GM19239 (cell line): ENCODE measurements around the gene EDRF1.

Experiments used
- DNase-seq: peaks from one replicate; pipeline ENCODE4 v3.0.0; 2011; ENCODE audit warnings: low spot score; ENCODE audit not compliant: insufficient read length
- FAIRE-seq: peaks from 2 replicates; lab custom pipeline; 2011; peaks lifted over from hg19 to GRCh38; lab: Jason Lieb, UNC

EDRF1 gene

DNA sequence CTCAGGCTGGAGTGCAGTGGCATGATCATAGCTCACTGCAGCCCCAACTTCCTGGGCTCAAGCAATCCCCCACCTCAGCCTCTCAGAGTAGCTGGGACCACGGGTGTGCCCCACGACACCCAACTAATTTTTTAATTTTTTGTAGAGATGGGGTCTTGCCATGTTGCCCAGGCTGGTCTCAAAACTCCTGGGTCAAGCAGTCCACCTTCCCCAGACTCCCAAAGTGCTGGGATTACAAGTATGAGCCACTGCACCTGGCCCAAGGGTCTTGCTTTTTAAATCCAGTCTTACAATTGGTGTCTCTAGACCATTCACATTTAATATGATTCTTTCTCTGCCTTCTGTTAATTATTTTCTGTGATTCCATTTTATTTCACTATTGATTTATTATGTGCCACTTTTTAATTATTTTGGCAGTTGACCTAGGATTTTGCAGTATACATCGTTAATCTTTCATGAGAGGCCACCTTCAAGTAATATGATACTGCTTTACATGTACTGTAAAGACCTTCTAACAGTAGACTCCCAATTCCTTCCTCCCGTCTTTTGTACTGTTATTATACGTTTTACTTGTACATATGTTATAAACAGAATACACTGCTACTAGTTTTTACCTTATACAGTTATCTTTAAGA is 37.5 kb downstream of the EDRF1 start:
- no peak for FAIRE-seq
- DNase-seq = no peak

DNA sequence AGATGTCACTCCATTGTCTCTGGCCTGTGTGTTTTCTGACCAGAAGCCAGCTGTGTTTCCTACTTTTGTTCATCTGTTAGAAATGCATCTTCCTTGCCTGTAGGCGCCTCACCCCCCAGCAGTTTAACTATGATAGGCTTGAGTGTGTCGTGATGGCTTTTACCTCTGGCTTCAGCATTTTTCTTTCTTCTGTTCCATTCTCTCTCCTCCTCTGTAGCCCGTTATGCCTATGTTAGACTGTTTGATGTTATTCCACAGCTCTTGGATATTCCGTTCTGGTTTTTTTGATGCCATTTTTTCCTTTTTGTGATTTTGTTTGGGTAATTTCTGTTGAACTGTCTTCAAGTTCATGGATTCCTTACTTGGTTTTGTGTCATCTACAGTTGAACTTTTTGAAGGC is 38.2 kb downstream of the EDRF1 start:
- FAIRE-seq (no peak), DNase-seq (no peak)

DNA sequence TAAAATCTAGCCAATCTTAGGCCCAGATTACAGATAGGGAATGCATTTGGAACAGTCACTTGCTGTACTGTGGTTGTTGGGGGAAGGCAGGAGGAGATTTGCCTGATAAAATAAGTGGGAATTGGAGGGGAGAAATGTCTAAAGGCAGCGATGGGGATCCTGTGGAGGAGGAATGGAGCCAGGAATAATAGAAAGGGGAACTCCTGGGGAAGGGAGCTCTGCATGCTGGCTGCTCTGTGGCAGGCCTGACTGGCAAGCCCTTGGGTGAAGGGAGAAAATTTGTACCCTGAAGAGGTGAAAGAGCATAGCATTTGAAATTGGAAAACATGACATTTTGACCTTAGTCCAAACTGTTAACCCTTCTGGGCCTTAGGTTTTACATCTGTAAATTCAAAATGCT is 42.5 kb downstream of the EDRF1 start:
- no peak for FAIRE-seq
- DNase-seq = no peak

DNA sequence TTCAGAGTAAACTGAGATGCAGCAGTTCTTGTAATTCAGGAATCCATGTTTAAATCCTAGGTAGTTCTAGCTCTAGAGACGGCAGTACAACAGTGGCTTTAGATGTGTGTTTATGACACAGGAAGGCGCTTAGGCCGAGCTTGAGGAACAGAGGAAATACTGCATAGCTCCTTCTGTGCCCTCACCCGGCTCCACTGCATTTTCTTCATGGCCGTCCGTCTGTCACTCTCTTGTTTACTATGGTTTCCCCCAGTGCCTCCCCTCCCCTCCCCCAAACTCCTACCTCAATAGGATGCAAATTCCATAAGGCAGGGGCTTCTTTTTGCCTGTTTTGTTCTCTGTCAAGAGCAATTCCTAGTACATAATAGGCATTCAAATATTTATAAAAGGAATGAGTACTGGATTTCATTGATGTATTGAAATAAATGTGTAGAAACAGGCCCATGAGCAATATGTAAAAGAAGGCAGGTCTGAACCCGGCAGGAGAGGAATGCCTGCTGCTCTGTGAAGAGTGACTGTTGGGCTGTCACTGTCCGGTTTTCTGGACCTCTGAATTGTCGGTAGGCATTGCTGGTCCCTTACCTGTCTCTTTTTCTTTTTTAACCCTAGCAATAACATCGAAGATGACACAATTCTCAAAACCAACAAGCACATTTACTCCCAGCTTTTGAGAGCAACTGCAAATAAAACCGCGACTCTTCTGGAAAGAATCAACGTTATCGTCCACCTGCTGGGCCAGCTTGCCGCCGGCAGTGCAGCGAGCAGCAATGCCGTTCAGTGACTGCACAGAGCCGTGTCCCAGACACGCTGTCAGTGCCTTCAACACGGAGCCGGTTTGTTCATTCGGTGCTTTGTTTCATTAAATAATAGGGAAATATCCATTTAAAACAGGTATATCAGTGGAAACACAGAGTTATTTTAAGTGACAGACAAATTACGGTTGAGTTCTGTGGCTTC is 43.5 kb downstream of the EDRF1 start:
- DNase-seq (no peak), FAIRE-seq (no peak)

DNA sequence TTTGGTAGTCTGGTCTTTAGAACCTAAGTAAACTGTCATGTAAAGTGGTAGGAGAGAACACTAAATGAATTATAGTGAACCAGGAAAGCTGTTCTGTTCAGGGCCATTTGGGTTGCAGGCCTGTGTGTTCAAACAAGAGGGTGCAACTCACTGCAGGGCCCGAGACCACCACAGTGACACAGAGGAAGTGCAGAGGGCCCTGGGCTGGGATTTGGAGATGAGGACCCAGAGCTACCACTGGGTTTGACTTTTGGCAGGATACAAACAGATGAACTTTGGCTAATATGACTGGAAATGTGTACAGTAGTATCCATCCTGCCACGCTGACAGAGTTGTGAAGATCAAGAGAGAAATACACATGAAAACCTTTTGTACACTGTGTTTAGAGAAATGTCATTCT is 46.3 kb downstream of the EDRF1 start:
- no peak for DNase-seq
- no peak for FAIRE-seq

DNA sequence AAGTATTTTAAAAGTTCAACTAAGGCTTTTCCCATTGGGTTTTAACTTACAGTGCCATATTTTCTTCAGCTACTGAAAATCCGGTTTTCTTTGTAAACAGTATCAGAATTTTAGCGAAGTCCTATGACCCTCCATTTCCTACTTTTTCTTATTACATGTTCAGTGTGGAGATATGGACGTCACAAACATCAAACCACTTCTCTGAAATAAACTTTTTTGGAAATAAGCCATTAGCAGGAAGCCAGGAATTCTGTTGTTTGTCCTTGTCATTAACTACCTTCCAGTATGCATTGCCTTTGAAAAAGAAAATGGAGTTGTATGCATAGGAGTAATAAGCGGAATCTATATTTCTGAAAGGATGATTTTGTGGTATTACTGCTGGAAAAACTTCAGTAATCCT is 47.0 kb downstream of the EDRF1 start:
- DNase-seq (no peak), FAIRE-seq (no peak)

DNA sequence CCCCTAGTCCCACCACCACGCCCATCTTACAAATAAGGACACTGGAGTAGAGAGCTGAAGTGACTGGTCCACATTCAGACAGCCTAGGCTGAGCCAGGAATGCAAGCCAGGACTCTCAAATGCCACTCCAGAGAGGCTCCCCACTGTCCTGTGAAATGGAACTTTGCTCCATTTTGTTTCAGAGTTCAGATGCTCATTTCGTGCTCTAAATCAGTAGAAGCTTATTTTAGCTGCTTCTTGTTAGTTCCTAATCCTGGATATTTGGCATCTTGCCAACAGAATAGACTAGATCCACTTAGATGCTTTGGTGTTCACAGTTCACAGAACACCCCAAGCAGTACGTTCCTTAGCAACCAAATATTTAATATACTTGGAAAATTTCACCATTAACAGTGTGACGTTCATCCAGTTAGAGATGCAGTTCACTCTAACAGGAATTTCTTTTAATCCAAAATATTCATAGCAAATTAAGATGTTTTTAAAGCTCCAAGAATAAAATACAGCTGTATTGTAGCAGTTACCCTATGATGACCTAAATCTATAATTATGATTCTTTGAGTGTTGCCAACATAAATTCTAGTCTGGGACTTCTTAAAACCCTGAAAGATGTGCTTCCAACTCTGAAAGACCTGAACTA is 48.8 kb downstream of the EDRF1 start:
- DNase-seq = no peak
- FAIRE-seq = no peak

DNA sequence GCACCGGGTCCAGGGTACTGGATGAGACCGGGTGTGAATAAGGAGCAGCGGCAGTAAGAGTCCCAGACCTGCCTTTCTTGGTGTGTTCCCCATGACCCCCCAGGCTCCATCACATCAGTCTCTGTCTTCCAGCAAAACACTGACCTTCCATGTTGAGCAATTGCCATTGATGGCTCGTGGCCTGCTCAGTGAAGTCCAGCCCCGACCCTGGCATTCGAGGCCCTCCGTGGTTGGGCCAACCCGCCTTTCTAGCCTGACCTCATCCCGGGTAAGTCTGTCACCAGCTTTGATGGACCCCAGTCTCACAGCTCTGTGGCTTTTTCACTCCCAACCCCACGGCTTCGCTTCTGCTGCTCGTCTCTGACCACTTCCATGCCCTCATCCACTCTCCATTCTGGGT is 49.7 kb downstream of the EDRF1 start:
- FAIRE-seq = no peak
- no peak for DNase-seq

DNA sequence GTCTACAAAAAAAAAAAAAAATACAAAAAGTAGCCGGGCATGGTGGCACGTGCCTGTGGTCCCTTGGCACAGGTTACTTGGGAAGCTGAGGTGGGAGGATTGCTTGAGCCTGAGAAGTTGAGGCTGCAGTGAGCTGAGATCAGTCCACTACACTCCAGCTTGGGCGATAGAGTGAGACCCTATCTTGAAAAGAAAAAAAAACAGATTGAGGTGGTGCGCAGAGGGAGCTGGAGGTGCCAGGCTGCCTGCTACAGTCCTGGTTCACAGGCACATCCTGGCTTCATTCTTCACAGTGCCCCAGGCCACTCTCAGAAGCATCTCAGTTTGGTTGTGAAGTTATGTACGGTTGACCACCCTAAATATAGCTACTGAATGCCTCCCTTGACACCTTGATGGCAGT is 51.3 kb downstream of the EDRF1 start:
- FAIRE-seq (no peak), DNase-seq (no peak)

DNA sequence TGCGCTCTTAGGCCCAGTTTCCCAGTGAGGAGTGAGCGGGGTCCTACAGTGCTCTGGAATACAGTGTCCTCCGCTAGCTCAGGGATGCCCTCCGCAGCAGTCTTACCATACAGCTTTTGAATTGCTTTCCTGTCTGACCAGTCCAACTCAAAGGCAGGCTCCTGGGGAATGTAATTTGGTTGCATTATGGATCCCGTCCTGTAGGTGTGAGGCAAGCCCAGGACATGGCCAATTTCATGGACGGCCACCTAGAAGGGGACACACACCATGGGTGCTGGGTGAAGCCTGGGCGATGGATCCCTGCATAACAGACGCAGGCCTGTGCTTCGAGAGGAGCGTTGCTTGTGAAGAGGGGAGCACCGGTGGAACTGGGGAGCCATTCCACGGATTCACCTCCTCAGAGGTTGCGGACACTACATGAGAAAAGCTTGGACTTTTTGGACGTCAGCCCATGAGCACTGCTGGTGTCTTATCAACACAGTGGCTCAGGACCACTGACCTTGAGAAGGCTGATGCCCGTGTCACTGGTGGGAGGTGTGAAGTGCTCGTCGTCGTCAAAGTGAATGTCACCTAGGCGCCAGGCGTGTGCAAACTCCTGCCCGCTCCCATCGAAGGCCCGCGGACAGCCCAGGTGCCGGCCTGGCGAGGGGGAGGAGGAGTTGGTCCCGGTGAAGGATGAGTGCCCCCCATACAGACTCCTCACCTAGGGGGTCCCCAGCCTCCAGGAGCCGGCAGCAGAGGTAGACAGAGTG is 52.8 kb downstream of the EDRF1 start:
- FAIRE-seq = no peak
- DNase-seq = no peak

DNA sequence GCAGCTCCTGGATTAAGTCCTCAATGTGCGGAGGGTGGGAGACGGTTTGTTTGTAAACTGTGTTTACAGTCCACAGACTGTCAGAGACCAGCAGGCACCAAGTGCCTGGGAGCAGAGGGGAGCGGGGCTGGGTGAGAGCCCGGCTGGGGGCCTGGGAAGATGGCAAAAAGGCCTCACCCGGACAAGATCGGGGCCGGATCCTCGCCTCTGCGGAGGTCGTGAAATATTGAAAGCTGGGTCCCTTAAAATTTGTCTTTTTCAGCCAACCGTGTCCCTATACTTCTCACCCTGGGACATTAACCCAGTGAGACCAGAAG is 53.3 kb downstream of the EDRF1 start:
- DNase-seq = no peak
- no peak for FAIRE-seq

DNA sequence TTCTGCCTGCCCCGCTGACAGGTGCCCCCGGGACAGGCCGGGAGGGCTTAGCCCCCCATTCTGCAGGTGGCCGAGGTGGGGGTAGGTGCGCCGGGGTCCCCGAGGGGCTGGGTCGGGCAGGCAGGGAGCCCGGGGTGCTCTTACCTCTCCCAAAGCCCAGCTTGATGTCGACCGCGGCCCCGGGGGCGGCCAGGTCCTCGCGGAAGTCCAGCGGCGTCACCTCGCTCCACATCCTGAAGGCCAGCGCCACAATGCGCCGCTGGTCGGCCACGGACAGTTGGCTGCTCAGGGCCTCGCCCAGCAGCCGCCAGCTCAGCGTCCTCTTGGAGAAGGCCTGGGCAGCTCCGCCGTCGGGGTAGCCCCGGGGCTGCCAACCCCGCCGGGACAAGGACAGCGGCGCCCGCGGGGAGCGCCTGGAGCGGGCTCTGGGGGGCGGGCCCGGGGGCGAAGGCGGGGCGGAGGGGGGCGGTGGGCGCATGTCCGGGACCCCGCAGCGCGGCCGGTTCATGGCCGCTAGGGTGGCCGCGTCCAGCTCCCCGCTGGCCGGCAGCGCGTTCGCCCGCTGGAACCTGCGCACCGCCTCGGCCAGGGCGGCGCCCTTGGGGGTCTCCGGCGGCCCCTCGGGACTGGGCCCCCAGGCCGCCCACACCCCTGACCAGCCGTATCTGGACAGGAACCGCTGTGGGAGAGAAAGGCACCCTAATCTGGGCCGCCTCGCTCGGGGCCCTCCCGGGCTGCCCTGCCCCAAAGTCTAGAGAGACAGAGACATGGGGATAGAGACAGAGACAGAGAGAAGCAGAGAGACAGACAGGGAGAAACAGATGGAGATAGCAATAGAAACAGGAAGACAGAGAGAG is 54.4 kb downstream of the EDRF1 start:
- DNase-seq = no peak
- FAIRE-seq = no peak

DNA sequence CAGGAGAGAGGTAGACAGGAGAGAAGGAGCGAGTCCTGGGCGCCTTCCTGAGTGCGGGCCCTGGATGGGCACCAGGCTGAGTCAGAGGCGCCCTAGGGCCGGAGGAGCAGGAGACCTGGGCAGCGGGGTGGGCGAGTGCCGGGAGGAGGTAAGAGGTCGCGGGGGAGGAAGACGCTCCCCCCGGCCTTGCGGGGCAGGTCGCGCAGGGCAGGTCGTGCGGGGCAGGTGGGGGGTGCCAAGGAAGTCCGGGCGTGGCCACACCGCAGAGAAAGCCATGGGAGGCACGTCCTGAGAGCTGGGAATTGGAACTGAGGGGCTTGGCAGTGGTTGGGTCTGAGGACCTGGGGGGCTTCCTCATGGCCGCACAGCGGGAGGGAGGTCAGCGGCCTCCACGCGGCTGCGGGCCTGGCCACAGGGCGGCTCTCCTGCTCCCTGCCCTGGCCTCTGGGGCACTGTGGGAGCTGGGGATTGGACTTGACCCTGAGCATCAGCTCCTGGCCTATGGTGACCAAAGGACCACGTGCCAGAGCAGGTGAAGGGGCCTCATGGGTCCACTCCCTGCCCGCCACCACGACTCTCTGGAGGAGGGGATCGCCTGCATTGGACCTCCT is 55.2 kb downstream of the EDRF1 start:
- FAIRE-seq (no peak), DNase-seq (no peak)

DNA sequence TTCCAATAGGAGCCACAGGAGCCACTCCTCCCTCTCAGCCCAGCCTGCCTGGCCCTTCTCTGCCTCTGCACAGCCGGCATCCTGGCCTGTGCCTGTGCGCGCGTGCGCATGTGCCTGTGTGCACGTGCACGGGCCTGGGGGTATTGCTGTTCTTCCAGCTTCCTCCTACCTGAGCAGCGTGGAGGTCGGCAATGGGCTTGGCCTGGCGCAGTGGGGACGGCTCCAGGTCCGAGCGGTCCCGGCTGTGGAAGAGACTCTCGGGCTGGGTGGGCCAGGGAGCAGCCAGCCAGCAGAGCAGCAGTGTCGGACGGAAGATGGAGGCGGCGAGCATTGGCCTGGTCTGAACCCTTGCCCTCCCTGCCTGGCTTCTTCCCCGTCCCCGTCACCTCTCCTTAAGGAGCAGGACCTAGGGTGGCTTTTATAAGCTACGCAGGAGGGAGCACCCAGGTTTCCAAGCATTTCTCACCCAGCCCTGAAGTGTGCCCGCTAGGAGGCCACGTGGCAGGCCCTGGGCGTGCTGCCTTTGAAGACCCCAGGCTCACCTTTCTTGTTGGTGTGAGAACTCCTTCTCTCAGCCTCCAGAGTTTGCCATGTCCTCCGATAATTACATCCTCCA is 56.1 kb downstream of the EDRF1 start, which contains the start of gene MMP21:
TSS of gene MMP21 (minus strand) at position 331 of the 616 bp plus-strand sequence. CDS start at position 331, 0 bp downstream.
- DNase-seq = no peak
- FAIRE-seq = no peak

DNA sequence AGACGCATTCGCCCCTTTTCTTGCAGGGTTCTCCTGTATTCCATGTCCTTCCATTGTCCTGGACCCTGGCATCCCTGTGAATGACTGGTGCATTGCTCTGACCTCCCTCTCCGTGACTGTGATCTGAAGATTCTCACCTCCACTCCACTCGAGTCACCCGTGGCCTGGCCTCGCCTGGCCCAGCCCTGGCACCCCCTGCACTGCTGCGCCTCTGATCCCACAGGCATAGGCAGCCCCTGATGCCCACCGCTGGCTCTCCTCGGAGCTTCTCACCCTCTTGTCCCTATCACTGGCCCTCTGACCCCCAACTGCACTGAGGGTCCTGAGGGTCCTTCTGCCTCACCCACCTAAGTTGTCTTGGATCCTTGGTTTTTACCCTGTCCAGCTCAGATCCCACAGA is 58.3 kb downstream of the EDRF1 start:
- FAIRE-seq (no peak), DNase-seq (no peak)

DNA sequence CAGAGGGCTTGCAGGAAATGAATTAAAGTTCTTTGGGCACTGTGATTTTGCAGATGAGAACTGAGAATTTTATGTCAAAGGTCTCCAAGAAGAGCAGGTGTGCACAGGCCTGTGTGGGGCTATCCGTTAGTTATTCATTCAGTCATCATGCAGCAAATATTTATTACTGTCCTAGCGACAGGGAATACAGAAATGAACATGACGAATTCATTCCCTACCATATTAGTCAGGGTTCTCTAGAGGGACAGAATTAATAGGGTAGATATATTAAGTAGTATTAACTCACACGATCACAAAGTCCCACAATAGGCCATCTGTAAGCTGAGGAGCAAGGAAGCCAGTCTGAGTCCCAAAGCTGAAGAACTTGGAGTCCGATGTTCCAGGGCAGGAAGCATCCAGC is 59.0 kb downstream of the EDRF1 start:
- DNase-seq (no peak), FAIRE-seq (no peak)

DNA sequence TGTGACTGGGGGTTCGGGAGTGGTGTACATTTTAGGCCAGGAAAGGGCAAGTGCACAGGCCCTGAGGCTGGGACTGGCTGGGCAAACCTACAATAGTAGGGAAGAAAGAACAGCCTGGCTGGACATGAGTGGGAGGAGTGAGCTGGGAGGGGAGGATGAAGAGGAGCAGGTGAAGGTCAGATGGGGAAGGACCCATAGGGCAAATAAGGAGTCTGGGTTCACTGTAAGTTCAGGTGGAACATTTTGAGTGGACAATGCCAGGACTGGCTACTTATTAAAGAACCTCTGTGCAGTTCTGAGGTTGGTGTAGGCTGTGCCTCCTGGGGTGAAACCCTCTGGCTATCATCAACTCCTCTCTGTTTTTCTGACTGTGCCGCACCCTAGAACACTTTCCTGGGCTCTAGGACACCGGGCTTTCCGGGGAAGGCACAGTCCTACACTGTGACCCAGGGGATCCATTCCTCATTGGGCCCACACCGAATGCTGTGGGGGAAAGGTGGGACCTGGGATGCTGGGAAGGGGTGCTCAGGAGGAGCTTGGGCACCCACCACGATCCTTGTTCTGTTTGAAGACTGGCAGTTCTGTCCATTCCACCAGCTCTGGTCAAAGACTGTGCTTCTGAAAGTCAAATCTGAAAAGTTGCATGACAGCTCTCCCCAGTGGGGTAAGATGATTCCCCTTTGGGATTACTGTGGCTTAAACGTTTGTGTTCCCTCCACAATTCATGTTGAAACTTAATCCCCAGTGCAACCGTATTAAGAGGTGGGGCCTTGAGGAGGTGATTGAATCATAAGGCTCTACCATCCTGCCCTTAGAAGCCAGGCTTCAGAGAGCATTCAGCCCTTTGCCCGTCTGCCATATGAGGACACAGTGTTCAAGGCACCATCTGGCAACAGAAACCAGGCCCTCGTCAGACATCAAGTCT is 60.2 kb downstream of the EDRF1 start:
- DNase-seq (no peak), FAIRE-seq (no peak)

DNA sequence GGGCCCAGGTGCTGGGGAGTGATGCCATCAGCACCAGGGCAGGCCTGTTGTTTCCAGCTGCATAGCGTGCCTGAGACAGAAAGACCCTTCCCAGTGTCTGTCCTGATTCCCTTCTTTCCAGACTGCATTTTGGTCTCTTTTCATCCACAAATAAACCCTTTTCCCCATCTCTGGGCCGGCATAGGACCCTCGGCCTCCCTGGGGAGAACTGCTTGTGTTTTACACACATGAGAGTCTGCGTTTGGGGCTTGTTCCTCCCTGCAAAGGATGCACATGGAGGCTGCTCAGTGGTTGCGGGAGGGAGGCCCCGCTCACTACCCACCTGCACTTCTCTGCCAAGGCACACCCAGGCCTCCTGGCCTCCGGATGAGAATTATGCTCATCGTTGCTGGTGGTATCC is 61.9 kb downstream of the EDRF1 start:
- FAIRE-seq (no peak), DNase-seq (no peak)
